K562 (cell line): ENCODE data around the gene UBE2N. TPM values are rescaled to one million over a fixed set of nuclear protein-coding genes. Genes with fewer than 3 reads are reported as not detected.

ENCODE experiments used
- AFF4 ChIP-seq: sonication (generic); formaldehyde crosslinking; IDR thresholded peaks from 2 replicates; pipeline ENCODE4 v1.8.0; 2023; ENCODE audit warnings: mild to moderate bottlenecking, missing genetic modification reagents
- E2F8 ChIP-seq: fragments of 450-650 bp; IDR thresholded peaks from 2 replicates; pipeline ENCODE4 v1.7.1; 2018; ENCODE audit warnings: mild to moderate bottlenecking, low read depth; ENCODE audit not compliant: partially characterized antibody
- FOXP4 ChIP-seq: sonication (generic); formaldehyde crosslinking; IDR thresholded peaks from 2 replicates; pipeline ENCODE4 v1.8.0; 2022; ENCODE audit warnings: mild to moderate bottlenecking, missing genetic modification reagents, borderline replicate concordance
- KDM5B ChIP-seq: fragments of 200-600 bp; sonication (generic); IDR thresholded peaks from 2 replicates; pipeline ENCODE4 v1.6.1; 2012; ENCODE audit warnings: low read depth, mild to moderate bottlenecking, moderate library complexity, low read length, control low read depth, inconsistent platforms; ENCODE audit not compliant: insufficient replicate concordance
- MEIS2 ChIP-seq: fragments of 450-650 bp; IDR thresholded peaks from 2 replicates; pipeline ENCODE4 v1.6.1; 2014; ENCODE audit warnings: mild to moderate bottlenecking; ENCODE audit not compliant: partially characterized antibody
- NR1H2 ChIP-seq: sonication (generic); formaldehyde crosslinking; IDR thresholded peaks from 2 replicates; pipeline ENCODE4 v1.4.0; 2020; ENCODE audit warnings: mild to moderate bottlenecking, missing genetic modification reagents
- NR2C1 ChIP-seq, 2 experiments: fragments of 450-650 bp; IDR thresholded peaks; 2 replicates each; pipeline ENCODE4 v1.6.1; 2017; ENCODE audit warnings: mild to moderate bottlenecking in 2 of 2, antibody characterized with exemption in 1 of 2, inconsistent platforms in 1 of 2, missing compliant biosample characterization in 1 of 2, missing genetic modification characterization in 1 of 2
- RAD51 ChIP-seq: fragments of 450-650 bp; IDR thresholded peaks from 2 replicates; pipeline ENCODE4 v1.7.1; 2016; ENCODE audit warnings: low read depth, mild to moderate bottlenecking, borderline replicate concordance
- RB1 ChIP-seq: fragments of 450-650 bp; IDR thresholded peaks from 2 replicates; pipeline ENCODE4 v1.6.1; 2017; ENCODE audit warnings: low read depth, mild to moderate bottlenecking
- RBFOX2 ChIP-seq: fragments of 200-400 bp; formaldehyde crosslinking; IDR thresholded peaks from 2 replicates; pipeline ENCODE4 v1.6.1; 2017; ENCODE audit warnings: low read depth, mild to moderate bottlenecking, low read length, moderate library complexity
- THRA ChIP-seq: fragments of 450-650 bp; IDR thresholded peaks from 2 replicates; pipeline ENCODE4 v1.6.1; 2017; ENCODE audit warnings: mild to moderate bottlenecking, moderate library complexity
- polyA plus RNA-seq, 8 experiments: library from polyadenylated mRNA; depleted of rRNA in 4 of 8; stranded (reverse) in 5 of 8; unstranded in 3 of 8; fragments of >200 nt; fragmentation: Nextera tagmentation in 2 of 8; fragmentation: Illumina TruSeq in 1 of 8; extraction: Ambion mirVana in 2 of 8; extraction: Trizol in 1 of 8; gene quantifications; 2 replicates each; pipeline versions ENCODE4 v1.2.1 to v1.2.3, GENCODE V29; 2011 to 2014; ENCODE audit warnings: inconsistent platforms in 1 of 8, missing spikeins in 1 of 8
- total RNA-seq, 7 experiments: library from RNA; depleted of rRNA in 6 of 7; stranded (reverse); fragments of >200 nt in 6 of 7; fragmentation: Illumina TruSeq in 2 of 7; extraction: Trizol in 2 of 7; gene quantifications; 2 replicates each; pipeline versions ENCODE4 v1.2.1 to v1.2.3, GENCODE V29; 2011 to 2021; ENCODE audit warnings: low replicate concordance in 1 of 7

Gene UBE2N
- total and polyA plus RNA-seq, 9 of the 15 experiments (the other 6 are each of a cell fraction or from before 2014, with no cell fraction given): 189 to 826 (median 260) TPM

GRCh38 chr12:93377252-93378195, 64.2 kb downstream of the UBE2N start, which contains the start of gene NUDT4 (continued):
- TF ChIP-seq E2F8 (peak; percentile 18), NR1H2 (CRISPR knock-in tag) (0 out of 2 replicates have a peak, but pooled peaks have one; percentile 60), AFF4 (CRISPR knock-in tag) (no peak), MEIS2 (peak; percentile 32), RBFOX2 (peak; percentile 92), NR2C1 (IDR thresholded peaks at IDR 0.05) (no peak), NR2C1 (tag; IDR thresholded peaks at IDR 0.05) (no peak), FOXP4 (CRISPR knock-in tag) (0 out of 2 replicates have a peak, but pooled peaks have one; percentile 29), KDM5B (peak; percentile 86), RAD51 (peak; percentile 28; the same call in 1 of the 2 replicates), THRA (no peak), RB1 (peak; percentile 50)
